Subcutaneous abdominal adipose tissue (tissue), 5 donors: ENCODE results near the gene ATP5PD.

Experiments used
- H3K27ac ChIP-seq: one replicate; pipeline ENCODE4 v1.7.0; 2013; ENCODE audit warnings: low read depth, mild to moderate bottlenecking, inconsistent platforms, low read length, moderate library complexity
- H3K27me3 ChIP-seq, 5 donors: one replicate each; pipeline ENCODE4 v1.7.0; 2013; ENCODE audit warnings: low read length in 5 of 5, inconsistent platforms in 1 of 5; ENCODE audit not compliant: control insufficient read depth in 5 of 5, insufficient read depth in 4 of 5
- H3K36me3 ChIP-seq, 5 donors: one replicate each; pipeline ENCODE4 v1.7.0; 2013; ENCODE audit warnings: low read length in 5 of 5; ENCODE audit not compliant: control insufficient read depth in 5 of 5, insufficient read depth in 5 of 5
- H3K4me1 ChIP-seq, 5 donors: one replicate each; pipeline ENCODE4 v1.7.0; 2013; ENCODE audit warnings: low read length in 5 of 5, mild to moderate bottlenecking in 3 of 5, moderate library complexity in 1 of 5; ENCODE audit not compliant: control insufficient read depth in 5 of 5, insufficient read depth in 5 of 5
- H3K4me3 ChIP-seq, 5 donors: one replicate each; pipeline ENCODE4 v1.7.0; 2013; ENCODE audit warnings: low read length in 5 of 5, low read depth in 1 of 5
- H3K9ac ChIP-seq, 5 donors: one replicate each; pipeline ENCODE4 v1.7.0; 2013; ENCODE audit warnings: low read length in 5 of 5, mild to moderate bottlenecking in 4 of 5, moderate library complexity in 3 of 5
- H3K9me3 ChIP-seq, 5 donors: one replicate each; pipeline ENCODE4 v1.7.0; 2013; ENCODE audit warnings: low read length in 5 of 5; ENCODE audit not compliant: control insufficient read depth in 5 of 5
- donor health status: healthy.
- donor health status: healthy.
- donor health status: healthy.
- donor health status: healthy.
- donor health status: healthy.

ATP5PD gene

DNA sequence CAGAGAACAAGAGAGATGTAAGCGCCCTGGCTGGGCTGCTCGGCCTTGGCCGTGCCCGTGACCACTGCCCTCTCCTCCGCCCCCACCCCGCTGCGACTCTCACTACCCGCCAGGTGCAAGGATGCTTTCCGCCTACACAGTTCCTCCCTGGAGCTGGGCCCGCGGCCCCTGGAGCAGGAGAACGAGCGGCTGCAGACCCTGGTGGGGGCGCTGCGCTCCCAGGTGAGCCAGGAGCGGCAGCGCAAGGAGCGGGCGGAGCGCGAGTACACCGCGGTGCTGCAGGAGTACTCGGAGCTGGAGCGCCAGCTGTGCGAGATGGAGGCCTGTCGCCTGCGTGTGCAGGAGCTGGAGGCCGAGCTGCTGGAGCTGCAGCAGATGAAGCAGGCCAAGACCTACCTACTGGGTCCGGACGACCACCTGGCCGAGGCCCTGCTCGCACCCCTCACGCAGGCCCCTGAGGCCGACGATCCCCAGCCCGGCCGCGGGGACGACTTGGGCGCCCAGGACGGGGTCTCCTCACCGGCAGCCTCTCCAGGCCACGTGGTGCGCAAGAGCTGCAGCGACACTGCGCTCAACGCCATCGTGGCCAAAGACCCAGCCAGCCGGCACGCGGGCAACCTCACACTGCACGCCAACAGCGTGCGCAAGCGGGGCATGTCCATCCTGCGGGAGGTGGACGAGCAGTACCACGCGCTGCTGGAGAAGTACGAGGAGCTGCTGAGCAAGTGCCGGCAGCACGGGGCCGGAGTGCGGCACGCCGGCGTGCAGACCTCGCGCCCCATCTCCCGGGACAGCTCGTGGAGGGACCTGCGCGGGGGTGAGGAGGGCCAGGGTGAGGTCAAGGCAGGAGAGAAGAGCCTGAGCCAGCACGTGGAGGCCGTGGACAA, 43.5 kb downstream of the ATP5PD start:
- Histone ChIP-seq H3K9me3 (no peaks in the 10 kb centered on the region), H3K9ac (no peak overlapping the region), H3K27ac (no peak overlapping the region), H3K4me1 (no peaks in the 10 kb centered on the region), H3K36me3 (peaks cover 0 to 57% (median 52%) of the 10 kb centered on the region in 5 donors), H3K4me3 (no peak overlapping the region), H3K27me3 (no peaks in the 10 kb centered on the region)

- H3K4me3 ChIP-seq = no peak overlapping the region
- no peaks in the 10 kb centered on the region for H3K4me1 ChIP-seq
- peaks cover 0 to 57% (median 52%) of the 10 kb centered on the region in 5 donors for H3K36me3 ChIP-seq
- H3K27me3 ChIP-seq = no peaks in the 10 kb centered on the region
- H3K9me3 ChIP-seq = no peaks in the 10 kb centered on the region
- no peak overlapping the region for H3K27ac ChIP-seq
- no peak overlapping the region for H3K9ac ChIP-seq
Observed at GRCh38 chr17:75001915-75002843, 44.6 kb downstream of the ATP5PD start.

- no peak overlapping the region for H3K9ac ChIP-seq
Observed at GRCh38 chr17:74999523-74999922, 47.2 kb downstream of the ATP5PD start.

GRCh38 chr17:74998783-74999182, 48.0 kb downstream of the ATP5PD start:
- Histone ChIP-seq H3K27me3 (no peaks in the 10 kb centered on the region), H3K9ac (no peak overlapping the region), H3K36me3 (peaks cover 0 to 37% (median 36%) of the 10 kb centered on the region in 5 donors), H3K27ac (no peak overlapping the region), H3K9me3 (no peaks in the 10 kb centered on the region), H3K4me3 (no peak overlapping the region), H3K4me1 (no peaks in the 10 kb centered on the region)

More at GRCh38 chr17:74999523-74999922, 47.2 kb downstream of the ATP5PD start:
- Histone ChIP-seq H3K36me3 (peaks cover 0 to 44% (median 43%) of the 10 kb centered on the region in 5 donors), H3K27me3 (no peaks in the 10 kb centered on the region), H3K4me3 (no peak overlapping the region), H3K9me3 (no peaks in the 10 kb centered on the region), H3K27ac (no peak overlapping the region), H3K4me1 (no peaks in the 10 kb centered on the region)

GRCh38 chr17:74995847-74996246, 50.9 kb downstream of the ATP5PD start:
- Histone ChIP-seq H3K36me3 (peaks cover 0 to 12% (median 9%) of the 10 kb centered on the region in 5 donors), H3K4me3 (no peak overlapping the region), H3K9me3 (no peaks in the 10 kb centered on the region), H3K4me1 (no peaks in the 10 kb centered on the region), H3K9ac (no peak overlapping the region), H3K27ac (no peak overlapping the region), H3K27me3 (no peaks in the 10 kb centered on the region)

DNA sequence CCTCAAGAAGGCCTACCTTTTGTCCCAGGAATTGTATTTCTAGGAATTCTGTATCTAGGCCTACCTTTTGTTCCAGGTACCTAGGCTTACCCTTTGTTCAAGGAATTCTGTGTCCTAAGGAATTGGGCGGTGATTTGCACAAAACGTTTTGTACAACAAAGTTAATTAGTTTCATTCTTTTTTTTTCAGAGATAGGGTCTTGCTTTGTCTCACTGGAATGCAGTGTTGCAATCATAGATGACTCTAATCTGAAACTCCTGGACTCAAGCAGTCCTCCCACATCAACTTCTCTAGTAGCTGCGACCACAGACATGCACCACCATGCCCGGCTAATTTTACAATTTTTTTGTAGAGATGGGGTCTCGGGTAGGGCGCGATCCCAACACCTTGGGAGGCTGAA, 52.3 kb downstream of the ATP5PD start:
- no peak overlapping the region for H3K27ac ChIP-seq
- H3K9ac ChIP-seq = no peak overlapping the region
- peaks cover 0 to 5% (median 0%) of the 10 kb centered on the region in 5 donors for H3K4me1 ChIP-seq
- H3K36me3 ChIP-seq = peaks cover 0 to 10% (median 3%) of the 10 kb centered on the region in 5 donors
- no peaks in the 10 kb centered on the region for H3K9me3 ChIP-seq
- no peaks in the 10 kb centered on the region for H3K27me3 ChIP-seq
- no peak overlapping the region for H3K4me3 ChIP-seq

GRCh38 chr17:74992223-74992622, 54.5 kb downstream of the ATP5PD start:
- no peak overlapping the region for H3K27ac ChIP-seq
- H3K9me3 ChIP-seq = no peaks in the 10 kb centered on the region
- H3K9ac ChIP-seq = no peak overlapping the region
- peaks cover 5 to 21% (median 14%) of the 10 kb centered on the region in 5 donors for H3K4me1 ChIP-seq
- no peaks in the 10 kb centered on the region for H3K27me3 ChIP-seq
- peaks cover 0 to 4% (median 0%) of the 10 kb centered on the region in 5 donors for H3K36me3 ChIP-seq
- no peak overlapping the region for H3K4me3 ChIP-seq

DNA sequence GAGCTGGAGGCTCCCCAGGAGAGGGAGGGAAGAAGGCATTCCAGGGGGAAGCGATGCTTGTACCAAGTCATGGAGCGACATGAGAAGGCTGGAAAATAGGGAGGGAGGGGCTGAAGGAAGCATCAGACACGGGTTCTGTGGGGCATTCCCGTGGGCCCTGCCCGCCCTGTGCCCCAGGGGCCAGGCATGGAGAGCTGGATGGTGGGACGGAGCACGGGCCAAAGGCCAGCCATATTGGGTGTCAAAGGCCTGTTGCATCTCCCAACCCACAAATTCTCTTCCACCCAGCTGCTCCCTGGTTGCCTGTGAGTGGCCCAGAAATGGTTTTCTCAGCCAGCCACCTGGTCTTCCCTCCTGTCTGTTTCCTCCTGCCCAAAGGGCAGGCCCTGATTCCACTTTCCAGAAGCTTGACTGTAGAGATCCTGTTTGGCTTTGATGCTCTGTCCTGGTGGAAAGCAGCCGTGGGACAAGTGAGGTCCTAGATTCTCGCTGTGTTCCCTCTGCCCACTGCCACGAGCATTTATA, 56.1 kb downstream of the ATP5PD start:
- H3K9me3 ChIP-seq = no peaks in the 10 kb centered on the region
- H3K36me3 ChIP-seq = peaks cover 0 to 4% (median 0%) of the 10 kb centered on the region in 5 donors
- no peak overlapping the region for H3K27ac ChIP-seq
- H3K9ac ChIP-seq = no peak overlapping the region
- H3K27me3 ChIP-seq = no peaks in the 10 kb centered on the region
- H3K4me1 ChIP-seq = peaks cover 5 to 28% (median 21%) of the 10 kb centered on the region in 5 donors
- H3K4me3 ChIP-seq = no peak overlapping the region
